ENCODE results near the gene OTOL1. TPM values are rescaled to one million over a fixed set of nuclear protein-coding genes. Genes with fewer than 3 reads are reported as not detected.

The OTOL1 gene
- total RNA-seq = under 1 TPM in 1 of 9 donors, not detected in 8; 0.17 TPM
- polyA plus RNA-seq = not detected
- long read RNA-seq, donor 1 = 0 reads
- long read RNA-seq, donor 2 = 0 reads
- long read RNA-seq, donor 3 = 0 reads
- long read RNA-seq, donor 4 = 0 reads
- long read RNA-seq, donor 5 = 0 reads
- long read RNA-seq, donor 6 = 0 reads
- long read RNA-seq, donor 7 = 0 reads
- long read RNA-seq, donor 8 = 0 reads
- long read RNA-seq, donor 9 = 0 reads
- long read RNA-seq, donor 10 = 0 reads

DNA sequence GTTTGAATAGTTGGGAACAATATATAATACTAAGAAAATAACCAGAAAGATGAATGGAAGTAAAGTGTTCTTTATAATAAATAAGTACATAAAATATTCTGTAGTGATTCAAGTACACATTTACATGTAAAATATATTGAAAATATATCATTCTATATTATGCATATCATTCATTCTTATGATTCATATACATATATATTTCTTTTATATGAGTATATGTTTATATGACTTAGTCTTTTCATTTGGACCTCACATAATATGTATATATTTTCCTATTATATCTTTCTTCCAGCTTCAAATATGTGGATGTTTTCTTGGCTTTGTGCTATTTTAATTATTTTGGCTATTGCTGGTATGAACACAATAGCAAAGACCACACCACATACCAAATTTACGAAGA, at the start of gene OTOL1:
OTOL1 (plus strand) TSS at position 301 of the 400 bp plus-strand sequence; CDS start at position 301, 0 bp downstream.
- H3K4me3 ChIP-seq = no peak within 1 kb of the TSS
- no peaks in the 10 kb centered on the region for H3K4me1 ChIP-seq (replicated peaks in 1 of 2)
- TF ChIP-seq POLR2A (IDR thresholded peaks at IDR 0.05) = no peak
- TF ChIP-seq, protein P1, sequence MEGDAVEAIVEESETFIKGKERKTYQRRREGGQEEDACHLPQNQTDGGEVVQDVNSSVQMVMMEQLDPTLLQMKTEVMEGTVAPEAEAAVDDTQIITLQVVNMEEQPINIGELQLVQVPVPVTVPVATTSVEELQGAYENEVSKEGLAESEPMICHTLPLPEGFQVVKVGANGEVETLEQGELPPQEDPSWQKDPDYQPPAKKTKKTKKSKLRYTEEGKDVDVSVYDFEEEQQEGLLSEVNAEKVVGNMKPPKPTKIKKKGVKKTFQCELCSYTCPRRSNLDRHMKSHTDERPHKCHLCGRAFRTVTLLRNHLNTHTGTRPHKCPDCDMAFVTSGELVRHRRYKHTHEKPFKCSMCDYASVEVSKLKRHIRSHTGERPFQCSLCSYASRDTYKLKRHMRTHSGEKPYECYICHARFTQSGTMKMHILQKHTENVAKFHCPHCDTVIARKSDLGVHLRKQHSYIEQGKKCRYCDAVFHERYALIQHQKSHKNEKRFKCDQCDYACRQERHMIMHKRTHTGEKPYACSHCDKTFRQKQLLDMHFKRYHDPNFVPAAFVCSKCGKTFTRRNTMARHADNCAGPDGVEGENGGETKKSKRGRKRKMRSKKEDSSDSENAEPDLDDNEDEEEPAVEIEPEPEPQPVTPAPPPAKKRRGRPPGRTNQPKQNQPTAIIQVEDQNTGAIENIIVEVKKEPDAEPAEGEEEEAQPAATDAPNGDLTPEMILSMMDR (IDR thresholded peaks at IDR 0.05) = no peak
- H3K27me3 ChIP-seq = peaks cover 14% of the 10 kb centered on the region
- WGBS, 4 donors = 65 to 71% (median 70%) methylated on average over 1 of the region's 1 CpG
- intact Hi-C loops (cut with DNase I) = no loop called here
- H3K36me3 ChIP-seq (replicated peaks in 1 of 2) = no peaks in the 10 kb centered on the region
- DNase-seq = no peak
- no peaks in the 10 kb centered on the region for H3K9me3 ChIP-seq (replicated peaks in 1 of 3)
- no peak within 1 kb of the TSS for H3K27ac ChIP-seq

DNA sequence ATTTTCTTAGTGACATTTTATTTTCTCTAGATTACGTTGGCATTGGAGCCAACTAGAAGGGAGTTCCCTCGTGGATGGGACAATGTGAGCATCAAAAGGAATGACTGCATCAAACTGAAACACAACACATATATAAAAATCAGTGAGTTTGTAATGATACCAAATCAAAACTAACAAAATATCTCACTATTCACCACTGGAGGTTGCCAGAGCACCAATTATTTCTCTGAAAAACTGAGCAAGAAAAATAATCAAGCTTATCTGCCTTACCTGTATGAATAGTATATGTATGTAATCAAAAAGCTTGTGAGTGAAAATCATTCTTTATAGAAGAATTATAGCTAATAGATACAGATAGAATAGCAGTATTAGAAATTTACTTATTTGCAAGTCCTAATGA, 46.8 kb upstream of the OTOL1 start:
- 65 to 73% (median 67%) methylated on average over 2 of the region's 2 CpGs for WGBS, 4 donors

DNA sequence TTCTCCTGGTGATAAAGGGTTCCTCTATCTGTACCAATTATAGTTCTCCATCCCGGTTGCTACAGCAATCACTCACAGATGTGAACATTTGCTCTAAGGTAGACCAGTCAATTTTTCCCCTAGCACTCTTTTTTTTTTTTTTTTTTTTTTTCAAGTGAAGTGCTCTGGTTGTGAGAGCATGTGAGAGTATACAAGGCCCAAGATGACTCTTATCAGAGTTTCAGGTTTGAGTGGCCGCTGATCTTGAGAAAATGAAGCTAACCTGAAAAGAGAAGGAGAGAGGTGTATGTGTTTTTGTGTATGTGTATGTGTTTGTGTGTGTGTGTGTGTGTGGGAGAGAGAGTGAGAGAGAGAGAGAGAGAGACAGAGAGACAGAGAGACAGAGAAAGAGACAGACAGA, 44.4 kb upstream of the OTOL1 start:
- no peaks in the 10 kb centered on the region for H3K27me3 ChIP-seq
- no peaks in the 10 kb centered on the region for H3K36me3 ChIP-seq (replicated peaks in 1 of 2)
- H3K9me3 ChIP-seq (replicated peaks in 1 of 3) = no peaks in the 10 kb centered on the region
- DNase-seq = no peak
- 42 to 91% (median 89%) methylated on average over 2 of the region's 2 CpGs for WGBS, 4 donors
- H3K4me3 ChIP-seq = no peak overlapping the region
- intact Hi-C loops (cut with DNase I) = no loop called here
- no peak for TF ChIP-seq POLR2A (IDR thresholded peaks at IDR 0.05)
- TF ChIP-seq, protein P1 (IDR thresholded peaks at IDR 0.05) = no peak
- no peaks in the 10 kb centered on the region for H3K4me1 ChIP-seq (replicated peaks in 1 of 2)
- no peak overlapping the region for H3K27ac ChIP-seq

More for the DNA sequence above, 46.8 kb upstream of the OTOL1 start:
- no peak overlapping the region for H3K27ac ChIP-seq
- H3K9me3 ChIP-seq (replicated peaks in 1 of 3) = no peaks in the 10 kb centered on the region
- TF ChIP-seq POLR2A (IDR thresholded peaks at IDR 0.05) = no peak
- TF ChIP-seq, protein P1 (IDR thresholded peaks at IDR 0.05) = no peak
- no peak overlapping the region for H3K4me3 ChIP-seq
- no peaks in the 10 kb centered on the region for H3K36me3 ChIP-seq (replicated peaks in 1 of 2)
- H3K4me1 ChIP-seq (replicated peaks in 1 of 2) = no peaks in the 10 kb centered on the region
- no peaks in the 10 kb centered on the region for H3K27me3 ChIP-seq
- intact Hi-C loops (cut with DNase I) = no loop called here
- DNase-seq = no peak

DNA sequence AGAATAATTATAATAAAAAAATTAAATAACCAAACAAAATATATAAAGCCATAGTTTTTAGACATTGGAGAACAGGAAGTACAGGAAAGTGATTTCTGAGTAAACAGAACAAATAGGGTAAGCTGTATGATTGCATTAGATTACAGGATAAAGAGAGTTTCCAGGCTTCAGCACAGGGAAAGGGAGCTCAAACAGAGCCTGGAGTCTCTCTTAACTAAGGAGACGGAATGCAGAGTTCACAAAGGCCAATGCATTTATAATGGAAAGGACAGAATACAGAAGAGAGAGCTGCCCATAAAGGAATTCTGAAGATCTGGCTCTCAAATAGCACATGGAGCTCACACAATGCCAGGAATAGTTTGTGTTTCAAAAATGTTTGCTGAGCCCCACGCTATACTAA, 42.0 kb upstream of the OTOL1 start:
- intact Hi-C loops (cut with DNase I) = no loop called here
- no peaks in the 10 kb centered on the region for H3K9me3 ChIP-seq (replicated peaks in 1 of 3)
- H3K4me3 ChIP-seq = no peak overlapping the region
- TF ChIP-seq, protein P1 (IDR thresholded peaks at IDR 0.05) = no peak
- TF ChIP-seq POLR2A (IDR thresholded peaks at IDR 0.05) = no peak
- 65 to 72% (median 69%) methylated on average over 2 of the region's 2 CpGs for WGBS, 4 donors
- no peaks in the 10 kb centered on the region for H3K36me3 ChIP-seq (replicated peaks in 1 of 2)
- no peak for DNase-seq
- H3K27me3 ChIP-seq = no peaks in the 10 kb centered on the region
- no peak overlapping the region for H3K27ac ChIP-seq
- H3K4me1 ChIP-seq (replicated peaks in 1 of 2) = no peaks in the 10 kb centered on the region
